Embryonic facial prominence (tissue), 1 donor: ENCODE data around the gene EIF2S3.
"Not testable (repeated sequence)": the region's sequence is repeated elsewhere in the genome, so short reads cannot be mapped to it uniquely, and the experiment has no call there.

ENCODE experiments used
- DNase-seq: peaks from one replicate; pipeline ENCODE4 v3.0.0-alpha.2; 2016; ENCODE audit errors: extremely low spot score

EIF2S3 gene

DNA sequence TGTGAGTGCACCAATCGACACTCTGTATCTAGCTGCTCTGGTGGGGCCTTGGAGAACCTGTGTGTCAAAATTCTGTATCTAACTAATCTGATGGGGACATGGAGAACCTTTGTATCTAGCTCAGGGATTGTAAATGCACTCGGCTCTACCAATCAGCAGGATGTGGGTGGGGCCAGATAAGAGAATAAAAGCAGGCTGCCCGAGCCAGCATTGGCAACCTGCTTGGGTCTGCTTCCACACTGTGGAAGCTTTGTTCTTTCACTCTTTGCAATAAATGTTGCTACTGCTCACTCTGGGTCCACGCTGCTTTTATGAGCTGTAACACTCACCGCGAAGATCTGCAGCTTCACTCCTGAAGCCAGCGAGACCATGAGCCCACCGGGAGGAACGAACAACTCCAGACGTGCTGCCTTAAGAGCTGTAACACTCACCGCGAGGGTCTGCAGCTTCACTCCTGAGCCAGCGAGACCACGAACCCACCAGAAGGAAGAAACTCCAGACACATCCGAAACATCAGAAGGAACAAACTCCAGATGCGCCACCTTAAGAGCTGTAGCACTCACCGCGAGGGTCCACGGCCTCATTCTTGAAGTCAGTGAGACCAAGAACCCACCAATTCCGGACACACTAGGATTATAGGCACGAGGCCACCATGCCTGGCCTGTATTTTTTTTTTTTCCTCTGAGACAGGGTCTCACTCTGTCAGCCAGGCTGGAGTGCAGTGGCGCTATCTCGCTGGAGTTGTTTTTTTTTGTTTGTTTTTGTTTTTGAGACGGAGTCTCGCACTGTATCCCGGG lies 4.0 kb upstream of the EIF2S3 start:
- not testable (repeated sequence) for DNase-seq

DNA sequence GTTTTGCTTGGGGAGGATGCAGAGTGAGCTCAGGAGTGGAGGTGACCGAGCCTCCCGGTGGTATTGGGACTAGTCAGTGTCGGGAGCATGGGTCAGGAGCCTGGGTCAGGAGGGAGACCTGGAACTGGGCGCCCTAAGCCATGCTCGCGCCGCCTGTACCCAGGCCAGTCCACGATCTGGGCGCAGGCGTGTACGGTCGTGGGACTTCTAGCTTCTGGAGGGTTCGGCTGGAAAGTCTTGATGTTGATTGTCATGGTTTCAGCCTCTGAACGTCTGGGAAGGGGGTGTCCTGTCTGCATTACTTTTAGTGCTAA lies 244 bp downstream of the EIF2S3 start:
- DNase-seq, result no peak

- no peak for DNase-seq
Observed at GRCh38 chrX:24063488-24063887, 8.7 kb downstream of the EIF2S3 start.

DNA sequence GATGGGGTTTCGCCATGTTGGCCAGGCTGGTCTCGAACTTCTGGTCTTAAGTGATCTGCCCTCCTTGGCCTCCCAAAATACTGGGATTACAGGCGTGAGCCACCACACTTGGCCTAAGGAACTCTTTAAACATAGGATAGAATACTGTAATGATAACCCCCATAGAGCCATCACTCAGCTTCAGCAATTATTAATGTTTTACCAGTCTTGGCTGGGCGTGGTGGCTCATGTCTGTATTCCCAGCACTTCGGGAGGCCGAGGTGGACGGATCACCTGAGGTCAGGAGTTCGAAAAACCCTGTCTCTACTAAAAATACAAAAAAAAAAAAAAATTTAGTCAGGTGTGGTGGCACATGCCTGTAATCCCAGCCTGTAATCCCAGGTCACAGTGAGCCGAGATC lies 15.1 kb downstream of the EIF2S3 start:
- no peak for DNase-seq

GRCh38 chrX:24079411-24079810 lies 24.7 kb downstream of the EIF2S3 start:
- no peak for DNase-seq

- not testable (repeated sequence) for DNase-seq
Observed at GRCh38 chrX:24080245-24080644, 25.5 kb downstream of the EIF2S3 start.

DNA sequence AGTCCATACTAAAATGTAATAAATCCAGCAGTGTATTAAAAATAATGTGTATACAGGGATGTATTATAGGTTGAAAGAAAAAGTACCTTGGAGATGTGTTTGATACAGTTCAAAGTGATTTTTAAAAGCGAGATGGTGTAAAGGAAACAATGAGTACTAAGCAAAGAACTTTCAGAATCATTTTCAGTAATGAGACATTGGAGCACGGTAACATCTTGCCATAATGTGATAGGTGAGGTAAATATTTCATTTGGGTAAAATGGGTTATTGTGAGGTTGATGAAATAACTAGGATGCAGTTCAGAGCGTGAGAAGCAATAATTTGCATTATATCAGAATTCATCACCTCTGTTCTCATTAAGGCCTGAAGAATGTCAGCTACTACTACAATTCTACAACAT lies 25.9 kb downstream of the EIF2S3 start:
- no peak for DNase-seq

DNA sequence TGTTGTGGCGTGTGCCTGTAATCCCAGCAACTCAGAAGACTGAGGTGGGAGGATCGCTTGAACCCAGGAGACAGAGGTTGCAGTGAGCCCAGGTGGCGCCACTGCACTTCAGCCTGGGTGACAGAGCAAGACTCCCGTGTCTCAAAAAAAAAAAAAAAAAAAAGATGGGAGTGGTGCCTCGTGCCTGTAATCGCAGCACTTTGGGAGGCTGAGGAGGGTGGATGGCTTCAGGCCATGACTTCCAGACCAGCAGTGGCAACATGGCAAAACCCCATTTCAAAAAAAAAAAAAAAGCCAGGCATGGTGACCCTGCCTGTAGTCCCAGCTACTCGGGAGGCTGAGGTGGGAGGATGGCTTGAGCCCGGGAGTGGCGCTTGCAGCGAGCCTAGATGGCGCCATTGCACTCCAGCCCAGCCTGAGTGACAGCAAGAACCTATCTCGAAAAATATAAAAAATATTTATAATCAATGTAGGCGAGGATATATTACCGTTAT lies 27.0 kb downstream of the EIF2S3 start:
- no peak for DNase-seq

- DNase-seq, result no peak
Observed at GRCh38 chrX:24082447-24082846, 27.7 kb downstream of the EIF2S3 start.

DNA sequence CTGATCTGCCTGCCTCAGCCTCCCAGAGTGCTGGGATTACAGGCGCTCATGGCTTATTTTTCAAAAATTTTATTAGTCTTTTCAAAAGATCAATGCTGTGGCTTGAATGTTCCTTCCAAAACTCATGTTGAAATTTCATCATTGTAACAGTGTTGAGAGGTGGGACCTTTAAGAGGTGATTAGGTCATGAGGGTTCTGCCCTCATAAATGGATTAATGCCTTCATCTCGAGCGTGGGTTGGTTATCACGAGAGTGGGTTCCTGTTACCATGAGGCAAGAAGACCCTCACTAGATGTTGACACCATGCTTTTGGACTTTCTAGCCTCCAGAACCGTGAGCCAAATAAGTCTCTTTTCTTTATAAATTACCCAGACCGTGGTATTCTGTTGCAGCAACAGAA lies 30.3 kb downstream of the EIF2S3 start:
- DNase-seq, result no peak

DNA sequence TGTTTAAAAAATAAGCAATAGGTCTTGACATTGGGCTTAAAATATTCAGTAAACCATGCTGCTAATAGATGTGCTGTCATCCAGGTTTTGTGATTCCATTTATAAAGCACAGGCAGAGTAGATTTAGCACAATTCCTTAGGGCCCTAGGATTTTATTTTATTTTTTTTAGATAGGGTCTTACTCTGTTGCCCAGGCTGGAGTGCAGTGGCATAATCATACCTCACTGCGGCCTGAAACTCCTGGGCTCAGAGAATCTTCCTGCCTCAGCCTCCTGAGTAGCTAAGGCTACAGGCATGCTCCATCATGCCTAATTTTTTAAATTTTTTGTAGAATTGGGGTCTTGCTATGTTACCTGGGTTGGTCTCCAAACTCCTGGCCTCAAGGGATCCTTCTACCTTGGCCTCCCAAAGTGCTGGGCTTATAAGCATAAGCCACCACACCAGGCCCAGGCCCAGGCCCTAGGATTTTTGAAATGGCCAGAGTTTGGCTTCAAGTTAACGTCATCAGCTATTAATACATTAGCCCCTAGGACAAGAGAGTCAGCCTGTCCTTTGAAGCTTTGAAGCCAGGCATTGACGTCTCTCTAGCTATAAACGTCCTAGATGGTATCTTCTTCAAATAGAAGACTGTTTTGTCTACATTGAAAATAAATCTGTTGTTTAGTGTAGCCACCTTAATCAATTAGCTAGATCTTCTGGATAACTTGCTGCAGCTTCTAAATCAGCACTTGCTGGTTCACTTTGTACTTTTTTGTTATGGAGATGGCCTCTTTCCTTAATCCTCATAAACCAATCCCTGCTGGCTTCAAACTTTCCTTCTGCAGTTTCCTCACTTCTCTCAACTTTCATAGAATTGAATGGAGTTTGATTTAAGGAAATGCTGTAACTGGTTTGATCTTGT lies 35.8 kb downstream of the EIF2S3 start:
- DNase-seq, result no peak

- no peak for DNase-seq
Observed at GRCh38 chrX:24093746-24094145, 39.0 kb downstream of the EIF2S3 start.

DNA sequence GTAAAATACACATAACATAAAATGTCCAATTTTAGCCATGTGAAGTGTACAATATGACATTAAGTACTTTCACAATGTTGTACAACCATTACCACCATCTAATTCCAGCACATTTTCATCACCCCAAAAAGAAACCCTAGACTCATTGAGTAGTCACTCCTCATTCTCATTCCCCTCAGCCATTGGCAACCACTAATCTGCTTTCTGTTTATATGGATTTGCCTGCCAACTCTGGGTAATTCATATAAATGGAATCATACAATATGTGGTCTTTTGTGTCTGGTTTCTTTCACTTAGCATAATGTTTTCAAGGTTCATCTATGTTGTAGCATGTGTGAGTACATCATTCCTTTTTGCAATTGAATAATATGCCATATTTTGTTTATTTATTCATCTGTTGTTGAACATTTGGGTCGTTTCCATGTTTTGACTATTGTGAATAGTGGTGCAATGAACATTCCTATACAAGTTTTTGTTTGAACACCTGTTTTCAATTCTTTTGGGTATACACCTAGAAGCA lies 43.0 kb downstream of the EIF2S3 start:
- DNase-seq, result peak; percentile 18

GRCh38 chrX:24098932-24099331 lies 44.2 kb downstream of the EIF2S3 start:
- no peak for DNase-seq

GRCh38 chrX:24099394-24099793 lies 44.6 kb downstream of the EIF2S3 start:
- DNase-seq, result no peak

GRCh38 chrX:24100713-24101112 lies 46.0 kb downstream of the EIF2S3 start:
- DNase-seq, result no peak

DNA sequence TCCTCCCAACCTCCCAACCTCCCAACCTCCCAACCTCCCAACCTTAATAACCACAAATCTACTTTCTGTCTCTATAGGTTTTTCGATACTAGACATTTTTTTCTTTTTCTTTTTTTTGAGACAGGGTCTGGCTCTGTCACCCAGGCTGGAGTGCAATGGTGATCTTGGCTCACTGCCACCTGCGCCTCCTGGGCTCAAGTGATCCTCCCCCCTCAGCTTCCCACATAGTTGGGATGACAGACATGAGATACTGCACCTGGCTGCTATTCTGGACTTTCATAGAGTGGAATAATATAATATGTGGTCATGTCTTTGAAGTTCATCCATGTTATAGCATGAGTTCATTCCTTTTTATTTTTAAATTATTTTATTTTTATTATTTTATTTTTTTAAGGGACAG lies 55.3 kb downstream of the EIF2S3 start:
- DNase-seq, result no peak

DNA sequence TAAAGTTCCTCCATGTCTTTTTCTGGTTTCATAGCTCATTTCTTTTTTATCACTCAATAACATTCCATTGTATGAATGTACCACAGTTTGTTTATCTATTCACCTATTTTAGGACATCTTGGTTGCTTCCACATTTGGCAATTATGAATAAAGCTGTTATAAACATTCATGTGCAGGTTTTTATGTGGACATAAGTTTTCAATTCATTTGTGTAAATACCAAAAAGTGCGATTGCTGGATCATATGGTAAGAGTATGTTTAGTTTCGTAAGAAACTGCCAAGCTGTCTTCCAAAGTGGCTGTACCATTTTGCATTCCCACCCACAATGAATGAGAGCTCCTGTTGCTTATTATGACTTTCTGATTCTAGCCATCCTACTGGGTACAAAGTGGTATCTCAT lies 58.4 kb downstream of the EIF2S3 start:
- DNase-seq, result no peak

- DNase-seq, result peak; percentile 11
Observed at GRCh38 chrX:24117258-24117657, 62.5 kb downstream of the EIF2S3 start.

- DNase-seq, result no peak
Observed at GRCh38 chrX:24124244-24124799, 69.6 kb downstream of the EIF2S3 start.

- DNase-seq, result no peak
Observed at GRCh38 chrX:24125028-24125612, 70.4 kb downstream of the EIF2S3 start.
